ENCODE data around the gene FANCM.

Gene FANCM, protein sequence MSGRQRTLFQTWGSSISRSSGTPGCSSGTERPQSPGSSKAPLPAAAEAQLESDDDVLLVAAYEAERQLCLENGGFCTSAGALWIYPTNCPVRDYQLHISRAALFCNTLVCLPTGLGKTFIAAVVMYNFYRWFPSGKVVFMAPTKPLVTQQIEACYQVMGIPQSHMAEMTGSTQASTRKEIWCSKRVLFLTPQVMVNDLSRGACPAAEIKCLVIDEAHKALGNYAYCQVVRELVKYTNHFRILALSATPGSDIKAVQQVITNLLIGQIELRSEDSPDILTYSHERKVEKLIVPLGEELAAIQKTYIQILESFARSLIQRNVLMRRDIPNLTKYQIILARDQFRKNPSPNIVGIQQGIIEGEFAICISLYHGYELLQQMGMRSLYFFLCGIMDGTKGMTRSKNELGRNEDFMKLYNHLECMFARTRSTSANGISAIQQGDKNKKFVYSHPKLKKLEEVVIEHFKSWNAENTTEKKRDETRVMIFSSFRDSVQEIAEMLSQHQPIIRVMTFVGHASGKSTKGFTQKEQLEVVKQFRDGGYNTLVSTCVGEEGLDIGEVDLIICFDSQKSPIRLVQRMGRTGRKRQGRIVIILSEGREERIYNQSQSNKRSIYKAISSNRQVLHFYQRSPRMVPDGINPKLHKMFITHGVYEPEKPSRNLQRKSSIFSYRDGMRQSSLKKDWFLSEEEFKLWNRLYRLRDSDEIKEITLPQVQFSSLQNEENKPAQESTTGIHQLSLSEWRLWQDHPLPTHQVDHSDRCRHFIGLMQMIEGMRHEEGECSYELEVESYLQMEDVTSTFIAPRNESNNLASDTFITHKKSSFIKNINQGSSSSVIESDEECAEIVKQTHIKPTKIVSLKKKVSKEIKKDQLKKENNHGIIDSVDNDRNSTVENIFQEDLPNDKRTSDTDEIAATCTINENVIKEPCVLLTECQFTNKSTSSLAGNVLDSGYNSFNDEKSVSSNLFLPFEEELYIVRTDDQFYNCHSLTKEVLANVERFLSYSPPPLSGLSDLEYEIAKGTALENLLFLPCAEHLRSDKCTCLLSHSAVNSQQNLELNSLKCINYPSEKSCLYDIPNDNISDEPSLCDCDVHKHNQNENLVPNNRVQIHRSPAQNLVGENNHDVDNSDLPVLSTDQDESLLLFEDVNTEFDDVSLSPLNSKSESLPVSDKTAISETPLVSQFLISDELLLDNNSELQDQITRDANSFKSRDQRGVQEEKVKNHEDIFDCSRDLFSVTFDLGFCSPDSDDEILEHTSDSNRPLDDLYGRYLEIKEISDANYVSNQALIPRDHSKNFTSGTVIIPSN (N-terminal part only)

GRCh38 chr14:45135659-45136395, at the start of gene FANCM:
Gene FANCM, plus strand, starts transcription at chr14:45135930. Its CDS starts 102 bp downstream, at chr14:45136032.
- peak; percentile 91 to 93 for DNase-seq

GRCh38 chr14:45089813-45090212, 45.9 kb upstream of the FANCM start:
- no peak for DNase-seq

DNA sequence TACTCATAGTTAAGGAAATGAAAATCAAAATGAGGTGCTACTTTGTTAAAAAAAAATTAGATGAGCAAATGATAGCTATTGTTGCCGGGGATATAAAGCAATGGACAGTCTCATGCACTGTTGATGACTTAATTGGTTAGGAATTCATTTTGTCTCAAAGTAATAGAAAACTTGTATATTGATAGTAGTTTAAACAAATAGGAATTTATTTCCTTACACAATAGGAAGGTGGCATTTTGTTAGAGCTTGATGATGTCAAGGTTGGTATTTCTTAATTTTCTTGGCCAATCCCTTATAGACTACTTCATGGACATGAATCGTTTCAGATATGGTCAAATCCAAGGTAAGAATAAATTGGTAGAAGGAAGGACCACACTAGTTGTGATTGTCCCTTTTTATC, 44.0 kb upstream of the FANCM start:
- DNase-seq = no peak

GRCh38 chr14:45094275-45094674, 41.5 kb upstream of the FANCM start:
- no peak for DNase-seq

DNA sequence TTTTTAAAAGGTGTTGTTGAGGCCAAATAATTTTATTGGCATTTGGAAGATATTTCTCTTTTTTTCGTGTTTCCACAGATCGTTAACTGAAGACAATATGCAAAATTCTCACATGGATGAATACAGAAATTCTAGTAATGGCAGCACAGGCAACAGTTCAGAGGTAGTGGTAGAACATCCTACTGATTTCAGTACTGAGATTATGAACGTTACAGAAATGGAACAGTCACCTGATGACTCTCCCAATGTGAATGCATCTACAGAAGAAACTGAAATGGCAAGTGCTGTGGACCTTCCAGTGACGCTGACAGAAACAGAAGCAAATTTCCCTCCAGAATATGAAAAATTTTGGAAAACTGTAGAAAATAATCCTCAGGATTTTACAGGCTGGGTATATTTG, 40.6 kb upstream of the FANCM start:
- no peak for DNase-seq

- no peak for DNase-seq
These were observed 39.5 kb upstream of the FANCM start for GRCh38 chr14:45096218-45096617.

- DNase-seq = no peak
These were observed 31.9 kb upstream of the FANCM start for GRCh38 chr14:45103806-45104205.

DNA sequence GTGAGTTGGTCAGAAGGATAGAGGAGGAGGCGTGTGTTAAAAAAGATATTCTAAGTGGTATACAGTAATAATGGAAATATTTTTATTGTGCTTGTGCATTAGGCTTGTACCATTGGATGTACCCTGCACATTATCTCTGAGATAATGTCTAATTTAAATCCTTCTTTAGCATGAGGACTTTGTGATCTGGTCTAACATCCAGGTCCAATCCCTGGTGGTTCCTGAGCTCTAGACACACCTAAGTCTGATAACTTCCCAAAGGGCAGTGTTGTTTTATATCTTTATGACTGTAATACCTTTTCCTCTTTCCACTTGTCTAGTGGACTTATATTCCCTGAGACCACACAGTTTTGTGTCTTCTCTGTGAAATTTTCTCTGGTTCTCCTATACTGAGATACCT, 31.2 kb upstream of the FANCM start:
- DNase-seq = no peak

DNA sequence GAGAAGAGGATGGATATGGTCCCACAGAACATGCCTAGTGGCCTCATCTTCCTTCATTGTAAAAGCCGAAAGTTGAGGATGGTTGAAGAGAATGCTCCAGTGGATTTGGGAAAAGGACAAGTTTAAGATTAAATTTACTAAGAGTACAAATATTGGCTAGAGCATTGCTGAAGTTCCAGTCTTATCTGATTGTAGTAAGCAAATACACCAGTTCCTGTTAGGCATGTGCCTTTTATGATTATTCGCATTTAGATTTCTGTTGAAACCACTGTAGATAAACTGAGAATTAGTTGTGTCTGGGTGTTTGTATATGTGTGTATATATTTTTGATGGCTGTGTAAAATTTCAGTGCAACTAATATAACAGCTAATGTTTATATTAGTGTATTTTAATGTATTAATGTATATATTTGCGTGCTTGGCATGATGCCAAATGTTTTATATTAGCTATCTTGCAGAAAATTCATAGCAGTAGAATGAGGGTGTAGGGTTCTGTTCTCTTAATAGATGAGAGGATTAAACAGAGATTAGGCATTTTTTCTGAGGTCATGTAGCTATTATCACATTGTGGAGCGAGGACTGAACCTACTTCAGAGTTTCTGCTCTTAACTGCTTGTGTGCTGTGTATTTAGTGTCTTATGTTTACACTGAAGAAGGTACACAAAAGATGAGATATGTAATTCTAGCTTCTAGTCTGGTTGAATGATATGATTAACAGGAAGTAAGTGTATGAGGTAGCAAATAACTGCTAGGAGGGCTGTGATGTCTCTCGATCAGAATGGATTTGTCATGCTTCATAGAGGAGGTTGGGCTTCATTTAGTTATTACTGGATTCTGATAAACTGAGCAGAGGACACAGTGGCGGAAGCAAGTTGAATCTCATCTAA, 22.6 kb upstream of the FANCM start:
- no peak for DNase-seq

DNA sequence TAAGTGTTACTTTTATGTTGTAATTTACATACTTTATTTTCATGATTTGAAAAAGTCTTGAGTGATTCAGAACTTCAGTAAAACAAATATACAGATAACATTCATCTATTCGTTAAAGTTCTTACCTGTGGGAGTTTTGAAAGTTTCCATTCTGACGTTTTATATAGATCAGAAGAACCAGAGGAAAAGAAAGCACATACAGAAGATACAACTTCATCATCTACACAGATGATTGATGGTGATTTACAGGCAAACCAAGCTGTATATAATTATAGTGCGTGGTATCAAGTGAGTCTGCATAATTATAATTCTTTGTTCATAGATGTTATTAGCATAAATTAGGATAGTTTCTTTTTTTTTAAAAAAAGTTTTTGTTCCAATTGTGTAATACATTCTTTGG, 21.4 kb upstream of the FANCM start:
- DNase-seq = no peak

- no peak for DNase-seq
These were observed 17.1 kb upstream of the FANCM start for GRCh38 chr14:45118594-45118993.

DNA sequence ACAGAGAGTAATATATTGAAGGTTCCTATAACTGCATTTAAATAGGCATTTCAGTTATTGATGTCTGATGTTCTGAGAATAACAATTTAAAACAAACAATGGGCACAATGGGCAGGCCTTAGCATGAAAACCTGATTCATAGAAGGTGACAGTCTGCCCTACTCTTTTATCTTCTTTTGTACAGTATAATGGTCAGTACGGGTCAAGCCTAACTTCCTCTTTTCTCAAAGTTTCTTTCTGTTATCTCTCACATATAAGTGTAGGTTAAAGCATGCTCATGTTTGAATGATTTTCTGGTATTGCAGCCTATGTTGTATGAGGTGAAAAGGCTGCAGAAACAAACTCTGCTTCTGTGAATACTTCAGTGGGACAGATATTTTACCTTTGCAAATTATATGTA, 15.6 kb upstream of the FANCM start:
- no peak for DNase-seq

DNA sequence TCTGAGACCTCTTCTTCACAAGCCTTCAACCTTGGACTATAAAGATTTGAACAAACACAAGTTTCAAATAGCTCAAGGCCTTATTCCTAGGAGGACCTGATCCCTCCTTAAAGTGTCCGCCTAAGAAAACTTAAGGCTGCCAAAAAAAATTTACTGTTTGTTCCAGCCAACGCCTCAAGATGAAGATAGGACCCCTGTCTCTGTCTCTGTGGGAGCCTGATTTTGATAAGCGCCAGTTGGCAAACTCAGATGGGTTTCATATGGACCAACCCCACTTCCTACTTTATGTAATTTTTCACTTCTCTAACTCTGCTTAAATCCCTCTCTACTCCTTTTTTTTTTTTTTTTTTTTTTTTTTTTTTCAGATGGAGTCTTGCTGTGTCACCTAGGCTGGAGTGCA, 12.5 kb upstream of the FANCM start:
- DNase-seq = no peak

- DNase-seq = no peak
These were observed 10.0 kb upstream of the FANCM start for GRCh38 chr14:45125754-45126153.

GRCh38 chr14:45128963-45129629, 6.6 kb upstream of the FANCM start:
- no peak for DNase-seq

DNA sequence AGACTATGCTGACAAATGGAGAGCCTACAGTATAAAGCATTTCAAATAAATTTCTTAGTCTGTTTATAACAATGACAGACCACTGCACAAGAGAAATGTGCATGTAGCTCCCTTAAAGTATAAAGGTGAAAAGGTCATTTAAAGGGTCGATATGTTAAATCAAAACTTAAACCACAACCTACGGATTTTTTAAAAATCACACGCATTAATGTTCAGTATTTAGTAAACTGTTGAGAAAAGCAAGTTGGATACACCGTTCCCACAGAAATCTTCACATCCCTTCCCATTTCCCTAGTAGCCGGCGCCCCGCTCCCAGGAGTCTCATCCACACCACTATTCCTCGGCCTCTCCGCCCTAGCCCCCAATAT, 2.1 kb upstream of the FANCM start:
- DNase-seq = no peak

- DNase-seq = peak; percentile 98 to 99
These were observed 1.4 kb upstream of the FANCM start, which contains the start of gene FKBP3 for GRCh38 chr14:45134051-45134958. Gene FKBP3, minus strand, starts transcription at chr14:45134481. Its CDS starts 25 bp downstream, at chr14:45134456.

DNA sequence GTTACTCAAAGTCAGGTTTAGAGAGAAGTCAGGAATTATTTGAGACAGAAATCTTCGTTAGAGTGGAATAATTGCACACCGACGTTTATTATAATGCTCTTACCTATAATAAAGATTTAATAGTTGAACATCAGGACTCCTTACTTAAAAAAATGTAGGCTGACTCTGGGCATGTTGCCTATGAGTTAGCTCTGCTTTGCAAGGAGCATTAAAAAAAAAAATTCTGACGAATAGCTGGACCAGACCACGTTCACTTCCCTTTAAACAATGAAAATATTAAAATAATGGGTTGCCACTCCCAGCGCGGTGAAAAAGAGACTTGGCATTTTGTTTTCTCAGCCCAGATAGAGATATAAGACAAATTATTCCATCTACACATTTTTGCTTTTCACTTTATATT, 574 bp upstream of the FANCM start:
- DNase-seq = peak in 1 of 2 experiments; percentile 48

DNA sequence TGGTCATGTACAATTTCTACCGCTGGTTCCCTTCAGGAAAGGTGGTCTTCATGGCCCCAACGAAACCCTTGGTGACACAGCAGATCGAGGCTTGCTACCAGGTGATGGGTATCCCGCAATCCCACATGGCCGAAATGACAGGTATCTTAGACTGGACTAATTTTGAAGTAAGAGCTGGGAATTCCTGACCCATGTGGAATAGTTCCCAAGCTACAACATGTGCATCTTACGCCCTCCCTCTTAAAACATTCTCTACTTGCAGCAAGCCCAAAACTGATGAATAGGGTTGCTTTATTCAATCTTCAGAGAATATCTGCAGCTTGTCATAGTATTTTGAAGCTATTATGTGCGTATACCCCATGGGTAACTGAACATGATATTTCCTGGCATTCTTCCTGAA, 669 bp downstream of the FANCM start:
- no peak for DNase-seq

Data from NCI-H187 (cell line).